Sigmoid colon (tissue), 4 donors: Measurements from ENCODE around the gene CENPO.

Source experiments
- EP300 ChIP-seq, 4 donors: sonication (generic); formaldehyde crosslinking; IDR thresholded peaks; one replicate each; pipeline ENCODE4 v1.6.1; 2017; ENCODE audit warnings: antibody characterized with exemption in 4 of 4
- POLR2A ChIP-seq, 2 donors: fragments of 450-650 bp; IDR thresholded peaks; one replicate each; pipeline ENCODE4 v1.6.1; 2016; ENCODE audit warnings: antibody characterized with exemption in 2 of 2, mild to moderate bottlenecking in 2 of 2, moderate library complexity in 2 of 2
- POLR2AphosphoS5 ChIP-seq, 4 donors: sonication (generic); formaldehyde crosslinking; IDR thresholded peaks; one replicate each; pipeline ENCODE4 v1.6.1; 2017; ENCODE audit warnings: antibody characterized with exemption in 4 of 4
- TF ChIP-seq, protein P1 (sequence below), 4 experiments: fragments of 450-650 bp in 3 of 4; fragments of 200-600 bp in 1 of 4; IDR thresholded peaks; one replicate each; pipeline ENCODE4 v1.5.1; 2016 to 2019; ENCODE audit warnings: antibody characterized with exemption in 4 of 4, mild to moderate bottlenecking in 3 of 4, moderate library complexity in 2 of 4

DNA sequence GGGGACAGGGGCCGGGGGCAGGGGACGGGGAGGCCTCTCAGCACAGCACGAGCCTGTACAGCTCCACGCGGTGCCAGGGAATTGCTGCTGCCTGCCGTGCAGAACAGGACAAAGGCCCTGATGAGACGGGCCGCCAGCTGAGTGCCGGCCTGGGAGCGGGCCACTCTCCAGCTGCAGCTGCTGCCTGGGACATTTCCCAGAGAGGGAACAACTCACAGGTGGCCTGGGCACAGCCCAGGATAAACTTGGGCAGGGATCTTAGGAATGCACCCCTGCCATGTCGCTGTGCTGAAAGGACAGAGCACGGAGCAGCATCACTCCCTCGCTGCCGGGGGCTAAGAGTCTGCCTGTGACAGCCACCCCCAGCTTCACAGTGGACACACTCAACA lies 38.8 kb downstream of the CENPO start:
- TF ChIP-seq EP300 (IDR thresholded peaks at IDR 0.05) (no peak), POLR2A (IDR thresholded peaks at IDR 0.05) (no peak), POLR2AphosphoS5 (IDR thresholded peaks at IDR 0.05) (no peak)
- TF ChIP-seq, protein P1, sequence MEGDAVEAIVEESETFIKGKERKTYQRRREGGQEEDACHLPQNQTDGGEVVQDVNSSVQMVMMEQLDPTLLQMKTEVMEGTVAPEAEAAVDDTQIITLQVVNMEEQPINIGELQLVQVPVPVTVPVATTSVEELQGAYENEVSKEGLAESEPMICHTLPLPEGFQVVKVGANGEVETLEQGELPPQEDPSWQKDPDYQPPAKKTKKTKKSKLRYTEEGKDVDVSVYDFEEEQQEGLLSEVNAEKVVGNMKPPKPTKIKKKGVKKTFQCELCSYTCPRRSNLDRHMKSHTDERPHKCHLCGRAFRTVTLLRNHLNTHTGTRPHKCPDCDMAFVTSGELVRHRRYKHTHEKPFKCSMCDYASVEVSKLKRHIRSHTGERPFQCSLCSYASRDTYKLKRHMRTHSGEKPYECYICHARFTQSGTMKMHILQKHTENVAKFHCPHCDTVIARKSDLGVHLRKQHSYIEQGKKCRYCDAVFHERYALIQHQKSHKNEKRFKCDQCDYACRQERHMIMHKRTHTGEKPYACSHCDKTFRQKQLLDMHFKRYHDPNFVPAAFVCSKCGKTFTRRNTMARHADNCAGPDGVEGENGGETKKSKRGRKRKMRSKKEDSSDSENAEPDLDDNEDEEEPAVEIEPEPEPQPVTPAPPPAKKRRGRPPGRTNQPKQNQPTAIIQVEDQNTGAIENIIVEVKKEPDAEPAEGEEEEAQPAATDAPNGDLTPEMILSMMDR (IDR thresholded peaks at IDR 0.05): no peak
